Bronchial epithelial cell (primary cell): ENCODE data around the gene NUTM1. TPM values are rescaled to one million over a fixed set of nuclear protein-coding genes. Genes with fewer than 3 reads are reported as not detected.
"Not testable (repeated sequence)": the region's sequence is repeated elsewhere in the genome, so short reads cannot be mapped to it uniquely, and the experiment has no call there.

Experiments used
- DNase-seq: peaks from one replicate; pipeline ENCODE4 v3.0.0-alpha.2; 2010; ENCODE audit warnings: low read depth
- FAIRE-seq: peaks from 2 replicates; lab custom pipeline; 2011; peaks lifted over from hg19 to GRCh38; lab: Jason Lieb, UNC
- H3K27me3 ChIP-seq: 2 replicates; pipeline ENCODE4 v1.5.1; 2011; ENCODE audit warnings: low read length; ENCODE audit not compliant: control insufficient read depth, insufficient read depth
- H3K36me3 ChIP-seq: 2 replicates; pipeline ENCODE4 v1.5.1; 2011; ENCODE audit warnings: low read length; ENCODE audit not compliant: control insufficient read depth, insufficient read depth
- H3K4me3 ChIP-seq: 2 replicates; pipeline ENCODE4 v1.5.1; 2011; ENCODE audit warnings: mild to moderate bottlenecking, low read depth, low read length, control low read depth
- CTCF ChIP-seq: IDR thresholded peaks from 2 replicates; pipeline ENCODE4 v1.5.1; 2011; ENCODE audit warnings: mild to moderate bottlenecking, moderate library complexity, low read length, control low read depth, inconsistent platforms; ENCODE audit not compliant: insufficient read depth, severe bottlenecking
- total RNA-seq: library from RNA; depleted of rRNA; stranded (reverse); fragments of >200 nt; gene quantifications from 2 replicates; pipeline ENCODE4 v1.2.1, GENCODE V29; 2014

Gene NUTM1
- total RNA-seq, 1 donor from 2014 or later, result not detected

GRCh38 chr15:34349769-34350168 lies 6.7 kb downstream of the NUTM1 start:
- Histone ChIP-seq H3K36me3 (no peaks in the 10 kb centered on the region), H3K4me3 (no peak overlapping the region), H3K27me3 (no peaks in the 10 kb centered on the region)
- FAIRE-seq (no peak), DNase-seq (no peak)
- no peak for TF ChIP-seq CTCF

GRCh38 chr15:34352996-34353395 lies 9.9 kb downstream of the NUTM1 start:
- not testable (repeated sequence) for H3K36me3 ChIP-seq, DNase-seq, FAIRE-seq, H3K4me3 ChIP-seq, H3K27me3 ChIP-seq

- peaks cover 1% of the 10 kb centered on the region for H3K36me3 ChIP-seq
- TF ChIP-seq CTCF, result no peak
- FAIRE-seq, result no peak
These were observed 10.5 kb downstream of the NUTM1 start for GRCh38 chr15:34353627-34354026.

GRCh38 chr15:34354286-34354685 lies 11.2 kb downstream of the NUTM1 start:
- H3K4me3 ChIP-seq, result no peak overlapping the region
- H3K27me3 ChIP-seq, result no peaks in the 10 kb centered on the region
- H3K36me3 ChIP-seq, result peaks cover 4% of the 10 kb centered on the region
- FAIRE-seq (no peak), DNase-seq (no peak)
- no peak for TF ChIP-seq CTCF

More at GRCh38 chr15:34353627-34354026, 10.5 kb downstream of the NUTM1 start:
- H3K27me3 ChIP-seq, result no peaks in the 10 kb centered on the region
- no peak overlapping the region for H3K4me3 ChIP-seq
- no peak for DNase-seq

GRCh38 chr15:34355241-34355640 lies 12.1 kb downstream of the NUTM1 start:
- FAIRE-seq (peak; percentile 13), DNase-seq (peak; percentile 46)
- peaks cover 6% of the 10 kb centered on the region for H3K36me3 ChIP-seq
- H3K27me3 ChIP-seq, result no peaks in the 10 kb centered on the region
- H3K4me3 ChIP-seq, result no peak overlapping the region
- TF ChIP-seq CTCF, result no peak

GRCh38 chr15:34357653-34358052 lies 14.5 kb downstream of the NUTM1 start:
- Histone ChIP-seq H3K36me3 (peaks cover 10% of the 10 kb centered on the region), H3K27me3 (no peaks in the 10 kb centered on the region), H3K4me3 (no peak overlapping the region)
- TF ChIP-seq CTCF, result no peak
- no peak for DNase-seq
- no peak for FAIRE-seq
